ENCODE measurements around the gene PTGES3L. TPM values are rescaled to one million over a fixed set of nuclear protein-coding genes. Genes with fewer than 3 reads are reported as not detected.

PTGES3L gene
- total and polyA plus RNA-seq, 2 of the 13 experiments (the other 11 are each of a cell fraction or from before 2014, with no cell fraction given), result 1.2 to 2.9 TPM

- no peak for TF ChIP-seq ZNF333 (CRISPR knock-in tag; IDR thresholded peaks at IDR 0.05; ENCODE audit: borderline replicate concordance)
- TF ChIP-seq U2AF1 (optimal IDR thresholded peaks at IDR 0.05; ENCODE audit: low read depth, low read length), result no peak
- TF ChIP-seq, protein P1, sequence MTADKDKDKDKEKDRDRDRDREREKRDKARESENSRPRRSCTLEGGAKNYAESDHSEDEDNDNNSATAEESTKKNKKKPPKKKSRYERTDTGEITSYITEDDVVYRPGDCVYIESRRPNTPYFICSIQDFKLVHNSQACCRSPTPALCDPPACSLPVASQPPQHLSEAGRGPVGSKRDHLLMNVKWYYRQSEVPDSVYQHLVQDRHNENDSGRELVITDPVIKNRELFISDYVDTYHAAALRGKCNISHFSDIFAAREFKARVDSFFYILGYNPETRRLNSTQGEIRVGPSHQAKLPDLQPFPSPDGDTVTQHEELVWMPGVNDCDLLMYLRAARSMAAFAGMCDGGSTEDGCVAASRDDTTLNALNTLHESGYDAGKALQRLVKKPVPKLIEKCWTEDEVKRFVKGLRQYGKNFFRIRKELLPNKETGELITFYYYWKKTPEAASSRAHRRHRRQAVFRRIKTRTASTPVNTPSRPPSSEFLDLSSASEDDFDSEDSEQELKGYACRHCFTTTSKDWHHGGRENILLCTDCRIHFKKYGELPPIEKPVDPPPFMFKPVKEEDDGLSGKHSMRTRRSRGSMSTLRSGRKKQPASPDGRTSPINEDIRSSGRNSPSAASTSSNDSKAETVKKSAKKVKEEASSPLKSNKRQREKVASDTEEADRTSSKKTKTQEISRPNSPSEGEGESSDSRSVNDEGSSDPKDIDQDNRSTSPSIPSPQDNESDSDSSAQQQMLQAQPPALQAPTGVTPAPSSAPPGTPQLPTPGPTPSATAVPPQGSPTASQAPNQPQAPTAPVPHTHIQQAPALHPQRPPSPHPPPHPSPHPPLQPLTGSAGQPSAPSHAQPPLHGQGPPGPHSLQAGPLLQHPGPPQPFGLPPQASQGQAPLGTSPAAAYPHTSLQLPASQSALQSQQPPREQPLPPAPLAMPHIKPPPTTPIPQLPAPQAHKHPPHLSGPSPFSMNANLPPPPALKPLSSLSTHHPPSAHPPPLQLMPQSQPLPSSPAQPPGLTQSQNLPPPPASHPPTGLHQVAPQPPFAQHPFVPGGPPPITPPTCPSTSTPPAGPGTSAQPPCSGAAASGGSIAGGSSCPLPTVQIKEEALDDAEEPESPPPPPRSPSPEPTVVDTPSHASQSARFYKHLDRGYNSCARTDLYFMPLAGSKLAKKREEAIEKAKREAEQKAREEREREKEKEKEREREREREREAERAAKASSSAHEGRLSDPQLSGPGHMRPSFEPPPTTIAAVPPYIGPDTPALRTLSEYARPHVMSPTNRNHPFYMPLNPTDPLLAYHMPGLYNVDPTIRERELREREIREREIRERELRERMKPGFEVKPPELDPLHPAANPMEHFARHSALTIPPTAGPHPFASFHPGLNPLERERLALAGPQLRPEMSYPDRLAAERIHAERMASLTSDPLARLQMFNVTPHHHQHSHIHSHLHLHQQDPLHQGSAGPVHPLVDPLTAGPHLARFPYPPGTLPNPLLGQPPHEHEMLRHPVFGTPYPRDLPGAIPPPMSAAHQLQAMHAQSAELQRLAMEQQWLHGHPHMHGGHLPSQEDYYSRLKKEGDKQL (CRISPR knock-in tag; IDR thresholded peaks at IDR 0.05; ENCODE audit: low read depth), result peak; percentile 80; the same call in 1 of the 2 replicates
- TF ChIP-seq CERS6 (CRISPR knock-in tag; IDR thresholded peaks at IDR 0.05), result no peak
- TF ChIP-seq ZNF850 (CRISPR knock-in tag; conservative IDR thresholded peaks at IDR 0.05), result no peak
- no peak for TF ChIP-seq ZFYVE20 (CRISPR knock-in tag; IDR thresholded peaks at IDR 0.05; ENCODE audit: borderline replicate concordance, low read depth)
- TF ChIP-seq HOXD1 (CRISPR knock-in tag; IDR thresholded peaks at IDR 0.05), result peak; percentile 19; the same call in 1 of the 2 replicates
- no peak for TF ChIP-seq ZNF615 (CRISPR knock-in tag; IDR thresholded peaks at IDR 0.05; ENCODE audit: borderline replicate concordance)
- no peak for TF ChIP-seq ETV6 (CRISPR knock-in tag; conservative IDR thresholded peaks at IDR 0.05)
- no peak for TF ChIP-seq ZNF354B (CRISPR knock-in tag; IDR thresholded peaks at IDR 0.05)
- TF ChIP-seq ZNF24 (IDR thresholded peaks at IDR 0.05), result peak; percentile 96
- peak; percentile 49 for TF ChIP-seq CBX1 (IDR thresholded peaks at IDR 0.05; ENCODE audit: low read depth)
- no peak for TF ChIP-seq CENPX (CRISPR knock-in tag; IDR thresholded peaks at IDR 0.05)
- TF ChIP-seq REST (IDR thresholded peaks at IDR 0.05; ENCODE audit: borderline replicate concordance in 1 of 2, low read depth in 1 of 2, low read length in 2 of 2), result no peak
- TF ChIP-seq TGIF2 (CRISPR knock-in tag; IDR thresholded peaks at IDR 0.05), result peak; percentile 55
- no peak for TF ChIP-seq ZNF7 (CRISPR knock-in tag; IDR thresholded peaks at IDR 0.05)
- TF ChIP-seq JUN (CRISPR knock-in tag; IDR thresholded peaks at IDR 0.05), result 0 out of 2 replicates have a peak, but pooled peaks have one; percentile 54
- no peak for TF ChIP-seq ZNF768 (CRISPR knock-in tag; IDR thresholded peaks at IDR 0.05)
- TF ChIP-seq ZMAT3 (CRISPR knock-in tag; conservative IDR thresholded peaks at IDR 0.05), result no peak
- no peak for TF ChIP-seq SNAI1 (CRISPR knock-in tag; IDR thresholded peaks at IDR 0.05; ENCODE audit: borderline replicate concordance)
- no peak for TF ChIP-seq ZSCAN31 (CRISPR knock-in tag; IDR thresholded peaks at IDR 0.05; ENCODE audit: low read depth)
Observed at GRCh38 chr17:43010667-43011308, 30.9 kb upstream of the PTGES3L start (continued).

All from HepG2 (cell line).